ENCODE results near the gene HS3ST6.

- 0 out of 2 replicates have a peak, but pooled peaks have one; percentile 34 for TF ChIP-seq CTCF (conservative IDR thresholded peaks at IDR 0.05; ENCODE audit: low read length)
- no peak for TF ChIP-seq EZH2phosphoT487 (IDR thresholded peaks at IDR 0.05; ENCODE audit: borderline replicate concordance, low read depth, low read length)
Observed at GRCh38 chr16:1964506-1965395, 46.5 kb upstream of the HS3ST6 start, which contains the start of gene RPS2.

Measured in OCI-LY7 (cell line).